OCI-LY7 (cell line): ENCODE results near the gene SPAG16. TPM values are rescaled to one million over a fixed set of nuclear protein-coding genes. Genes with fewer than 3 reads are reported as not detected.

Experiments used
- BruUV-seq: library from RNA; stranded (reverse); fragments of 400-500 nt; replicated peaks from 2 replicates; lab custom pipeline; 2021; lab: Mats Ljungman, UMichigan
- CTCF ChIA-PET: fragments of 300-600 bp; sonication (Branson Sonifier 250); formaldehyde crosslinking; loops from one replicate; lab custom pipeline; 2022; ENCODE audit warnings: antibody characterized with exemption; ENCODE audit not compliant: unreplicated experiment; lab: Charles Lee
- POLR2A ChIA-PET: fragments of 300-600 bp; sonication (Branson Sonifier 250); formaldehyde crosslinking; loops from one replicate; lab custom pipeline; 2022; ENCODE audit warnings: antibody characterized with exemption; lab: Charles Lee
- DNase-seq: peaks from one replicate; pipeline ENCODE4 v3.0.0-alpha.2; 2015; ENCODE audit warnings: low spot score
- H2AFZ ChIP-seq: fragments of 200-600 bp; sonication (generic), shearing (Covaris generic); 2 replicates; pipeline ENCODE4 v1.6.1; 2014; ENCODE audit warnings: mild to moderate bottlenecking, antibody characterized with exemption, low read length, moderate library complexity
- H3K27ac ChIP-seq: fragments of 200-600 bp; sonication (generic); 2 replicates; pipeline ENCODE4 v1.5.1; 2014; ENCODE audit warnings: mixed run types, low read depth, mild to moderate bottlenecking, moderate library complexity, low read length, inconsistent platforms; ENCODE audit not compliant: poor library complexity, severe bottlenecking
- H3K36me3 ChIP-seq: fragments of 200-600 bp; sonication (generic); 2 replicates; pipeline ENCODE4 v1.6.1; 2014; ENCODE audit warnings: mild to moderate bottlenecking, antibody characterized with exemption, low read length, moderate library complexity, mixed read lengths; ENCODE audit not compliant: insufficient read depth
- H3K4me1 ChIP-seq: fragments of 200-600 bp; sonication (generic); 2 replicates; pipeline ENCODE4 v1.5.1; 2014; ENCODE audit warnings: mild to moderate bottlenecking, low read length; ENCODE audit not compliant: insufficient read depth, poor library complexity, severe bottlenecking
- H3K4me2 ChIP-seq: fragments of 200-600 bp; sonication (generic); 2 replicates; pipeline ENCODE4 v1.6.1; 2014; ENCODE audit warnings: mild to moderate bottlenecking, low read length
- H3K4me3 ChIP-seq: fragments of 200-600 bp; sonication (generic); 2 replicates; pipeline ENCODE4 v1.5.1; 2014; ENCODE audit warnings: mild to moderate bottlenecking, low read depth, low read length; ENCODE audit not compliant: poor library complexity, severe bottlenecking
- H3K79me2 ChIP-seq: fragments of 200-600 bp; sonication (generic); 2 replicates; pipeline ENCODE4 v1.6.1; 2016; ENCODE audit warnings: low read depth, mild to moderate bottlenecking, low read length, moderate library complexity, mixed read lengths; ENCODE audit not compliant: insufficient read depth
- H3K9me2 ChIP-seq: fragments of 200-600 bp; sonication (generic); 2 replicates; pipeline ENCODE4 v1.6.1; 2016; ENCODE audit warnings: mild to moderate bottlenecking, low read length, mixed read lengths; ENCODE audit not compliant: insufficient read depth
- H3K9me3 ChIP-seq: fragments of 200-600 bp; sonication (generic); 2 replicates; pipeline ENCODE4 v1.6.1; 2014; ENCODE audit warnings: mild to moderate bottlenecking, mixed run types, low read length, mixed read lengths
- H4K20me1 ChIP-seq: fragments of 200-600 bp; sonication (generic); 2 replicates; pipeline ENCODE4 v1.6.1; 2014; ENCODE audit warnings: mild to moderate bottlenecking, antibody characterized with exemption, low read length, moderate library complexity, mixed read lengths; ENCODE audit not compliant: insufficient read depth
- EZH2phosphoT487 ChIP-seq: fragments of 200-600 bp; sonication (generic); IDR thresholded peaks from 2 replicates; pipeline ENCODE4 v1.6.1; 2018; ENCODE audit warnings: low read depth, borderline replicate concordance, mild to moderate bottlenecking, mixed run types, antibody characterized with exemption, low read length, moderate library complexity, mixed read lengths
- intact Hi-C: fragments of 100-400 bp; cut with micrococcal nuclease; formaldehyde crosslinking; loops from one replicate; pipeline ENCODE4 v1.10.0; 2022; ENCODE audit not compliant: unreplicated experiment
- total RNA-seq, 2 experiments: library from RNA; depleted of rRNA in 1 of 2; stranded (reverse); fragments of >200 nt in 1 of 2; shearing (Covaris generic) in 1 of 2; gene quantifications; 2 replicates each; pipeline ENCODE4 v1.2.3, GENCODE V29; 2014 to 2022
- TF ChIP-seq, protein P1 (sequence below): fragments of 200-600 bp; sonication (generic); conservative IDR thresholded peaks from 2 replicates; pipeline ENCODE4 v1.5.1; 2014; ENCODE audit warnings: mild to moderate bottlenecking, antibody characterized with exemption, low read length, moderate library complexity, mixed read lengths

SPAG16 gene
- total RNA-seq, 2 experiments from 2014 or later, result 22.1 to 24.2 TPM

DNA sequence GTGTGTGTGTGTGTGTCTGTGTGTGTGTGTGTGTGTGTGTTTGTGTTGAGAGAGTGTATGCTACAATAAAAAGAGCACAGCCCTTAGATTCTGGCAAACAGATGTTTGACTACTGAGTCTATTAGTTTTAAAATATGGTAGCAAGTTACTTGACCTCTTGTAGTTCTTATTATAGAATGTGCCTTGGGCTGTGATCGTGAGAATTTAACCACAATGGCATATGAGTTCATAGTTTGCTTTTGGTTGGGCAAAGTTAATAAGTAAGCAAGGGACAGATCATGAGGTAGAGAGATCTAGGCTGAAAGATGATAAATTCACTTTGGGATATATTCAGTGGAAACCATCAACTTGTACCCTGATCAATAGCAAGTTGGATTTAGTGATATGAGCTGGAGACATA is 792.3 kb downstream of the SPAG16 start:
- H3K4me1 ChIP-seq, result no peaks in the 10 kb centered on the region
- no TSS peak for BruUV-seq
- TF ChIP-seq EZH2phosphoT487, result no peak
- TF ChIP-seq, protein P1, sequence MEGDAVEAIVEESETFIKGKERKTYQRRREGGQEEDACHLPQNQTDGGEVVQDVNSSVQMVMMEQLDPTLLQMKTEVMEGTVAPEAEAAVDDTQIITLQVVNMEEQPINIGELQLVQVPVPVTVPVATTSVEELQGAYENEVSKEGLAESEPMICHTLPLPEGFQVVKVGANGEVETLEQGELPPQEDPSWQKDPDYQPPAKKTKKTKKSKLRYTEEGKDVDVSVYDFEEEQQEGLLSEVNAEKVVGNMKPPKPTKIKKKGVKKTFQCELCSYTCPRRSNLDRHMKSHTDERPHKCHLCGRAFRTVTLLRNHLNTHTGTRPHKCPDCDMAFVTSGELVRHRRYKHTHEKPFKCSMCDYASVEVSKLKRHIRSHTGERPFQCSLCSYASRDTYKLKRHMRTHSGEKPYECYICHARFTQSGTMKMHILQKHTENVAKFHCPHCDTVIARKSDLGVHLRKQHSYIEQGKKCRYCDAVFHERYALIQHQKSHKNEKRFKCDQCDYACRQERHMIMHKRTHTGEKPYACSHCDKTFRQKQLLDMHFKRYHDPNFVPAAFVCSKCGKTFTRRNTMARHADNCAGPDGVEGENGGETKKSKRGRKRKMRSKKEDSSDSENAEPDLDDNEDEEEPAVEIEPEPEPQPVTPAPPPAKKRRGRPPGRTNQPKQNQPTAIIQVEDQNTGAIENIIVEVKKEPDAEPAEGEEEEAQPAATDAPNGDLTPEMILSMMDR, result no peak
- no peaks in the 10 kb centered on the region for H3K36me3 ChIP-seq
- H3K4me2 ChIP-seq, result no peak overlapping the region
- H3K9me2 ChIP-seq, result no peaks in the 10 kb centered on the region
- H3K79me2 ChIP-seq, result no peaks in the 10 kb centered on the region
- intact Hi-C loops, result no loop called here
- DNase-seq, result no peak
- no peaks in the 10 kb centered on the region for H4K20me1 ChIP-seq
- ChIA-PET CTCF (no interaction called here), POLR2A (no interaction called here)
- H2AFZ ChIP-seq, result no peak overlapping the region
- no peak overlapping the region for H3K4me3 ChIP-seq
- no peak overlapping the region for H3K27ac ChIP-seq
- H3K9me3 ChIP-seq, result no peaks in the 10 kb centered on the region

DNA sequence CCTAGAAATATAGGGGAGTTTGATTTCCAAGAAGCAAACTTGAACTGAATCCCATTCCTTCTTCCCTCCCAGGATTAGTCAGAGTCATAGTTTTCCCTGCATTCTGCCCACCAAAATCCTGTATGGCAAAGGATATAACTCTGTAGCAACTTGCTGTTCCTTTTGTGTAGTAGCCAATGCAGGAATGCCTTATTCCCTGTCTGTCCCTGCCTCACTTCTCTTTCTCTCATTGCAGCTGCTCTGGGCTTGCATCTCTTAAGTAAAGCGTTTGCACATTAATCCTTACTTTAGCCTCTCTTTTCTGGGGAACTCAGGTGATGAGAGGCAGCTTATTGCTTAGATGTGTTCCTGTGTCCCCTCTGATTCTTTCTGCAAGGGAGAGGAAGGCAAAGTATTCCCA is 793.5 kb downstream of the SPAG16 start:
- no peak for DNase-seq
- intact Hi-C loops, result no loop called here
- no peak overlapping the region for H3K27ac ChIP-seq
- ChIA-PET POLR2A (no interaction called here), CTCF (no interaction called here)
- no peaks in the 10 kb centered on the region for H3K79me2 ChIP-seq
- no peaks in the 10 kb centered on the region for H3K9me3 ChIP-seq
- no peaks in the 10 kb centered on the region for H3K9me2 ChIP-seq
- H3K36me3 ChIP-seq, result no peaks in the 10 kb centered on the region
- no peak overlapping the region for H2AFZ ChIP-seq
- no TSS peak for BruUV-seq
- H3K4me1 ChIP-seq, result no peaks in the 10 kb centered on the region
- H4K20me1 ChIP-seq, result no peaks in the 10 kb centered on the region
- H3K4me2 ChIP-seq, result no peak overlapping the region
- H3K4me3 ChIP-seq, result no peak overlapping the region
- TF ChIP-seq, protein P1, result no peak
- no peak for TF ChIP-seq EZH2phosphoT487

DNA sequence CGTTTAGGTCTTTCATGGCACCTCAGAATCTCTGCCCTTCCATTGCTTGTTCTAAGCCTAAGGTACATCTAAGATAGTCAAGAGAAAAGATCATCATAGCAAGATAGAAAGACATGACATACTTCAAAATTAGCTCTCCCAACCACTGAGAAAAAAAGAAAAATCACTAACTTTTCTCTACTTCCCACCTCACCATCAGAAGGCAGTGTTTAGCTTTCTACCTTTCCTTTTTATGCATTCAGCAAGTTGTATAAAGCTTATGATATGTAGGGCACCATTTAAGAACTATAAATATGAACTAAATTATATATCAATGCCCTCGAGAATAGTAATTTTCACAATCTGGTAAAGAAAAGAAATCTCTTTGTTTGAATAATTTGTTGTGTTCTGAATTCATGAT is 794.8 kb downstream of the SPAG16 start:
- POLR2A ChIA-PET, result no interaction called here
- no peak overlapping the region for H3K27ac ChIP-seq
- CTCF ChIA-PET, result no interaction called here
- no peaks in the 10 kb centered on the region for H3K36me3 ChIP-seq
- no TSS peak for BruUV-seq
- no peak overlapping the region for H2AFZ ChIP-seq
- no peak for TF ChIP-seq EZH2phosphoT487
- TF ChIP-seq, protein P1, result no peak
- no peak overlapping the region for H3K4me3 ChIP-seq
- no peaks in the 10 kb centered on the region for H4K20me1 ChIP-seq
- DNase-seq, result no peak
- no peaks in the 10 kb centered on the region for H3K9me3 ChIP-seq
- H3K4me1 ChIP-seq, result no peaks in the 10 kb centered on the region
- no peaks in the 10 kb centered on the region for H3K9me2 ChIP-seq
- no peaks in the 10 kb centered on the region for H3K79me2 ChIP-seq
- H3K4me2 ChIP-seq, result no peak overlapping the region
- intact Hi-C loops, result no loop called here
